Measurements from ENCODE around the gene ZNF638.
A peak's percentile ranks its signal among the peaks of the same experiment; 100 is the strongest.

ZNF638 gene

DNA sequence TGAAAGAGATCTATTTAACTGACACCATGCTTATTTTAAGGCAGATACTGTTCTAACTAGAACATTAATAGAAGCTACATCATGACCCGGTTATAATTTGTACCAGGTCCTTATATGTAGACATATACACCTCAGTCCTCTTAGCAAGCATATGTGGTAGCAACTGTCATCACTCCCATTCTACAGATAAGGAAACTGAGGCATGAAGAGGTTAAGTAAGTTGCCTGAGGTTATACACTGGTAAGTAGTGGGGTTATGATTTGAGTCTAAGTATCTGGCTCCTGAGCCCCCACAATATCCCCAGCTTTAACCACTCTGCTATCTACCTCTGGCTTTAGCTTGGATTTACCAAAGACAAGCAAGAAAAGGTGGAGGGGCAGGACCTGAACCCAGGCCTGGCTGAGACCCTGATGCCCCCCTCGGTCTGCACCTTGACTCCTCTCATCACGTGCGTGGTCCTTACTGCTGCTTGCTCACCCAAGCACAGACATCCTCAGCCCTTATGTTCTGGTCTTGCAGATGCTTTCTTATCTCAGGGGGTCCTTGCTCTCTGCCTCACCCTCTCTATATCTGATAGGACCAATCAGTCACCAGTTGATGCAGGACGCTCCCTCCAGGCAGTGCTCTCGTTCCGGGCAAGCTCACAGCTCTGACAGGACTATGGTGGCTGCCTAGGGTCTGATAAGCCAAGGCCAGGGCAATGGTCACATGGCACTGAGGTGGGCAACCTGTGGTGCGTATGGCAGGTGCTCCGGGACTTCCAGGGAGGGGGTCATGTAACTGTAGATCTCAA, 125.7 kb downstream of the ZNF638 start:
- no peak for DNase-seq

DNA sequence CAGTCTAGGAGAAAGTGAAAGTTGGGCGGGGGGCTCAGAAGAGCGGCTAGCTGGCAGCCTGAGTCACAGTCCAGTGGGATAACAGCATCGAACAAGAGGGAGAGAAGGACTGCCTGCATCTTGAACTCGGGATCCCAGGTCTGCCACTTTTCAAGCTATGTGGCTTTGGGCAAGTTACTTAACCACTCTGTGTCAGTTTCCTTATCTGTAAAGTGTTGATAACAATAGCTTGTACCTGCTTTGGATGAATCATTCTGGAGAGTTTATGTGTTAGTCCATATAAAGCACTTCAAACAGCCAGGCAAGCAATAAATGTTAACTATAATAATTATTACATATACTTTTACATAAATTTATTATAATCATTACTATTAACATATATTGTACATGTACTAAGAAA, 126.3 kb downstream of the ZNF638 start:
- DNase-seq, result no peak

- no peak for DNase-seq
These were observed 127.0 kb downstream of the ZNF638 start for GRCh38 chr2:71458413-71459083.

DNA sequence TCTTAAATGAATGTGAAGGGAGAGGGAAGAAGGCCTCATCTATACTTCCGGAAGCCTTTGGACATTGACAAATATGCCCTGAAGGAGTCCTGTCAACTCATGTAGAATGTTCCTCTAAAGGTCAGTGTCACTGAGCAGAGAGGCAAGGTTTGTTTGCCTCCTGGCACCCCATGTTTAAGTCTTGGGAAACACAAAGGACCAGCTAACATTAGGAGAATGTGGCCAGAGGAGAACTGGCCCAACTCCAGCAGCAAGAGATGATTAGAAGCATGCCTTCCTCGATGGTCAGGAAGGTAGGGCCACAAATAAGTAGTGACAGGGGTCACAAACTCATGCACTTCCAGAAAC, 127.5 kb downstream of the ZNF638 start:
- DNase-seq, result no peak

- DNase-seq, result no peak
These were observed 128.5 kb downstream of the ZNF638 start for GRCh38 chr2:71460056-71460455.

- no peak for DNase-seq
These were observed 129.2 kb downstream of the ZNF638 start for GRCh38 chr2:71460595-71461303.

DNA sequence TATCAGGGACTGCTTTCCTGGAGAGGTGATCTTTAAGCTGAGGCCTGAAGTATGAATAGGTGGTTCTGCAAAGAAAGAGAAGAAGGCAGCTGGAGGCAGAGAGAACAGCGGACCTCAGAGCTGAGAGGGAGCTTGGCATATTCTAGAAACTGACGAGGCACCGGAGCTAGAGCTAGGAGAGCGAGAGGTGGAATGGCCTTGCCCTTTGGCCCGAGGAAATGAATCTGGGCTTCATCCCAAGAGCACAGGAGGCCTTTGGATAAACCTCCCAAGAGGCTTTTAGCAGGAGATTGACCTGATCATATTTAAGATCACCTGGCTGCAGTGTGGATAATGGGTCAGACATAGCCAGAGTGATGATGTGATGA, 129.7 kb downstream of the ZNF638 start:
- DNase-seq, result no peak

DNA sequence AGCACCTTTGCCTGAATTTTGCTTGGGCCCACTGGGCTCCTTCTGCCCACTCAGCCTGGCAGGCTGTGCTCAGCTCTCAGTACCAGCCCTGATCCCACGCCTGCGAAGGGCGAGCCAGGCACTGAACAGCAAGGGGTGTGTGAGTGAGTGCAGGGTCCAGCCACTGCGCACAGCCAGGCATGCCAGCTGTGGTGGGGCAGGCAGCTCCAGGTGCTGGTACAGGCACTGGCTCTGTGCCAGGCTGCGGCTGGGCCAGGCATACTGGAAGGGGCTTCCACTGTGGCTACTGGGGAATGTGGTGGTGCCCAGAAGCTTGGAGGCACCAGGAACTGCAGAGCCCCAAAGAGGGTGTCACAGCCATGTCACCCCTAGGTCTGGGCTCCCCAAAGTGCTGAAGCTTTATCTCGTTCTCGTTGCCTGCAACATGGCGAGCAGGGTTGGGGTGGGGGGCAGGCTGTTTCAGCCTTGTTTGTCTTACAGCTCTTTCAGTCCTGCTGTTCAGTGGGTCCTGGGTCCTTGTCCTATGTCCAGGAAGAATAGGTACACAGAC, 130.5 kb downstream of the ZNF638 start:
- no peak for DNase-seq

DNA sequence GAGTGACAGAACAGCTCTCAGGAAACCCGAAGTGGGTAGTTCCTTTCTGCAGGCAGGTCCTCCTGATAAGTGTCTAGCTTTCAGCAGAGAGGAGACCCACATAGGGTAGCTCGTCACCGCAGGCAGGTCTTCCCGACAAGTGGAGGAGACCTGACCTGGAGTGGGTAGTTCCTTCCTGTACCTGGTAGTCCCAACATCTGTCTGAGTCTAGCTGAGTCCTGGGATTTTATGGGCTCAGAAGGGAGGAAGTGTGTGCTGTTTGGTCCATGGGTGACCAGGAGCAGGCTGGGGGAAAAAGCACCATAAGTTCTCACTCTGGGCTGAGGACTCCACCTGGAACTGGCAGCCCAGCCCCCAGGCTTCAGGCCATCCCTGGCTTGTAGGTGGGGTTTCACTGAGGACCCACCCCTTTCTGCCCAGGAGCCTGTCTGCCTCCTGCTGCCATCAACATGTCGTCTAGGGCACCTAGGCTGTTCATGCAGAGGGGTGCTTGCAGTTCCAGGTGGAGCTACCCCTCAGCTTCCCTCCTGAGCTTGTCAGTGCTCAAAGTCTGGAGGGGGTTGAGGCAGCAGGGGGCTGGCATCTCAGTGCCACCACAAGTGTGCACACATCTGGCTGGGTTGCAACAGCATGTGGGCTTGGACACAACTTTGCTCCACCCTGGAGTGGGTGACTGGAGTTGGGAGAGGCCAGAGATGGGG, 131.2 kb downstream of the ZNF638 start:
- DNase-seq, result no peak

DNA sequence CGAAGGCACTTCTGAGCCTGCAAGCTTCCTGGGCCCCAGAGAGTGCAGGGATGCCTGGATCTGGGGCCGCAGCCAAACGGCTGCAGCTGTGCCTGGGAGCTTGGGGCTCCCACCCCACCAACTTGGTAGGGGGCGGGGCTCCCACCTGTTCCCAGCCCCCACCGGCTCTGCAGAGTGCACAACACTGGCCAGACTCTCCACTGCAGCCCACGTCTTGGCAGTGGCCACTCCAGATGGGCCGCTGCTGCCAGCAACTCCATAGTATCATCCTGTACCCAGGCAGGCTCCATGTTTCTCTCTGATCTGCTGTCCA, 131.7 kb downstream of the ZNF638 start:
- no peak for DNase-seq

DNA sequence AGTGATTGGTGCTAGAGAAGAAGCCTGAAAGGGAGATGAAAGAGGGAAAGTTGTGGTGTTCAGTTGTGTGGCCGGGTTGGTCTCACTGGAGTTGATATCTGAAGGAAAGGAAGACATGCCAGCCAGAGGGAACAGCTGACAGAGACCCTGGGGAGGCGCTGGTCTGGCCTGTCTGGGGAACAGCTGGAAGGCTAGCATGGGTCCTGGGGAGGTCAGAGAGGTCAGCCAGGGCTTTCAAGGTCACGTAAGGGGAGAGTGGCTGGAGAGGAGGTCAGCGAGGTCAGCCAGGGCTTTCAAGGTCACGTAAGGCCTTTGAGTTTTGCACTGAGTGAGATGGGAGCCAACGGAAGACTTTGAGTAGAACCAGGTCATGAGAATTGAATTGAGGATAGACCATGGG, 132.8 kb downstream of the ZNF638 start:
- peak in 1 of 2 experiments; percentile 11 for DNase-seq

GRCh38 chr2:71465356-71465755, 133.8 kb downstream of the ZNF638 start:
- no peak for DNase-seq

GRCh38 chr2:71465961-71466300, 134.3 kb downstream of the ZNF638 start:
- DNase-seq, result no peak

DNA sequence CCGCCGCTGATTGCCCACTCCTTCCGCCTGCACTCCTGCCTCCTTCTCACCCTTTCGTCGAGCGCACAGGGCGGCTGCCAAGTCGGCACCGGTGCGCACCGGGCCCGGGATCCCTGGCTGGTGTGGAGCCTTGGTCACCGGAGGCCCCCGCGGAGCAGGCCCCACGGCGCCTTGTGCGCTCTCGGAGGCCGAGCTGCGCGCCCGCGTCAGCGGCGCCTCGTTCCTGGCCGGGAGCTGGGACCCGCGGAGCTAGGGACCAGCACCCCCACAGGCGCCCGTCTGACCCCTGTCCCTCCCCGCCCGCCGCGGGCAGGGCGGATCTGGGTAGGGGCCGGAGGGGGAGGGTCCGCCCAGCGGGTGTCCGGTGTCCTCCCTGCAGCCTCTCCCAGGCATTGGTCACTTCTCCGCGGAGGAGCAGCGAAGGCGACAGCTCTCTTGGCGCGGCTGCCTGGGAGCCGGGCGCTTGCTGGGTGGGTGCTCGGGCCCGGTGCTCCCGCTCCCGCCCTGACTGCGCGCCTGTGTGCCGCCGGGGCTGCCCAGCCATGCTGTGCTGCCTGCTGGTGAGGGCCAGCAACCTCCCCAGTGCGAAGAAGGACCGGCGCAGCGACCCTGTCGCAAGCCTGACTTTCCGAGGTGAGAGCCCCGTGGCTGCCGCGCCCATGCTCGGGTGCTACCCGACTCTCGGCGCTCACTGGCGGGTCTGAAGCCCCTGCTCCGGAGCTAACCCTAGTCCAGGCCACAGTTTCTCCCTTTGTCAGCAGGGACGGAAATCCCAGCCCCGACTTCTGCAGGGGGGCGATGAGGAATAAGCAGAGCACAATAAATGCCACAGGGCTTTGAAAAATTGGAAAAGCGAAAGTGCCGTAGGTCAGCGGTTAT, 135.0 kb downstream of the ZNF638 start:
- peak in 1 of 2 experiments; percentile 43 for DNase-seq

- no peak for DNase-seq
These were observed 135.7 kb downstream of the ZNF638 start for GRCh38 chr2:71467180-71467815.

- DNase-seq, result no peak
These were observed 136.9 kb downstream of the ZNF638 start for GRCh38 chr2:71468279-71469015.

DNA sequence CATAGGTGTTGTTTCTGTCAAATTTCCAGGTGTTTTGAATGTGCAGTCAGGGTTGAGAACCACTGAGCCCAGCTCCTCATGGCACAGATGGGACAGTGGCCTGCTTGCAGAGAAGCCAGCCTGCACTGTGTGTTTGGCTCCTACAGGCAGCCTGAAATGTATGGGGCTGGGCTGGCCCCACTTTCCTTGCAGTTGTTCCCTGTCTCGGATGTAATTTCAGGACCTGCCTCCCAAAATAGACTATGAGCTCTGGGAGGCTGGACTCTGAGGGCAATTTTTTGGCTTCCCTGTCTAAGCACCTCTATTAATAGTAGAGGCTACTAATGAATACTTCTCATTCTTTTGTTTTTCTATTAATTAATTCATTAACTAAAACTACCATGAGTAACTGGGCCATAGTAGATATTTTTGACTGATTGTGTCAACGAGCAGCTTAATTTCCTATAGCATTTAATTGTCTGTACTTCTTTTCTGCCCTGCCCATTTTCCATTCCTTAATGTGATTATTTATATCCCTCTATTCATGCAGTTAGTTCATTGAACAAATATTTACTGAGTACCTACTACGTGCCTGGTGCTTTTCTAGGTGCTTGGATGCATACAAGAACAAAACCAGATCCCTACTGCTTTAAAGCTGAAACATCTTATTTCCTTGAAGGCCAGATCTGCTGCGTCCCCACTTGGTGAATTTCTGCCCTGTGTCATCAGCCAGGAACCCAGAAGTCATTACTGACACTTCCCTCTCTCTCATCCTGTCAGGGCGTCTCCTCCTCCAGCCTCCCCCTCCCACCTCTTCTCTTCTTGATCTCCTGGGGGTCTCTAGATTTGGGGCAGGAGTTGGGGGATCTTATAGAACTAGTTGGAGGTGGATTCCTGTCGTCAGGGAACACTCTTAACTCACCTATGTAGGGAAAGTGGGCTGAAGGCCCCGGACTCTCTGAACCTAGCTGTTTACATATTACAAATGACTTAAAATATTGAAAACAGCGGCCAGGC, 138.1 kb downstream of the ZNF638 start:
- no peak for DNase-seq

GRCh38 chr2:71471276-71471675, 139.7 kb downstream of the ZNF638 start:
- no peak for DNase-seq

DNA sequence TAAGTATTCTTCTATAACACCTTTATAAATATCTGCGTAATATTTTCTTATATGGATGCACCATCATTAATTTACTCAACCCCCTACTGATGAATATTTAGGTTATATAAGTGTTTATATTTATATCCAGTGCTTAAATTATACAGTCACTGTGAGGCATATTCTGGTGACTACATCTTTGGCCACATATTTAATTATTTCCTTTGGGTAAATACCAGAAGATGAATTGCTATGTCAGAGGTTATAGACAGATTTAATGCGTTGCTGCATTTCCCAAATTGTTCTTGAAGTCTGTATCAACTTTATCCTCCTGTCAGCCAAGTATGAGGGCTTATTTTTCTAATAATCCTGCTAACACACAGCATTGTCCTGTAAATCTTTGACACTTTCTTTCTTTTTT, 140.4 kb downstream of the ZNF638 start:
- no peak for DNase-seq

Data from activated T-cell treated with anti-CD3 and anti-CD28 coated beads, Interleukin-2, amount 50 U/mL, for 48 hours (primary cell).